IMR-90 (cell line): ENCODE results near the gene ARPC5. TPM values are rescaled to one million over a fixed set of nuclear protein-coding genes. Genes with fewer than 3 reads are reported as not detected.

ENCODE experiments used
- ATAC-seq: fragments of 200-7000 bp; cut with Tn5 transposase; 2 replicates; pipeline ENCODE4 v1.9.1; 2020; ENCODE audit warnings: low read depth, mild to moderate bottlenecking, moderate library complexity
- BruUV-seq: library from RNA; stranded (reverse); fragments of 400-500 nt; replicated peaks from 2 replicates; lab custom pipeline; 2021; lab: Mats Ljungman, UMichigan
- CTCF ChIA-PET: fragments of 300-600 bp; formaldehyde crosslinking; extraction: SDS; loops from one replicate; lab custom pipeline; 2021; ENCODE audit warnings: antibody characterized with exemption; lab: Yijun Ruan, JAX
- POLR2A ChIA-PET: fragments of 300-600 bp; sonication (Branson Sonifier 250); formaldehyde crosslinking; loops from one replicate; lab custom pipeline; 2022; ENCODE audit warnings: antibody characterized with exemption; ENCODE audit not compliant: unreplicated experiment; lab: Charles Lee
- DNase-seq: peaks from one replicate; pipeline ENCODE4 v3.0.0; 2013
- H2AFZ ChIP-seq: replicated peaks from 2 replicates; pipeline ENCODE3; 2013; ENCODE audit warnings: low read length, mild to moderate bottlenecking; ENCODE audit not compliant: poor library complexity
- H2AK5ac ChIP-seq: 2 replicates; pipeline ENCODE4 v1.6.1; 2013; ENCODE audit warnings: low read depth, low read length, inconsistent platforms
- H2AK9ac ChIP-seq: replicated peaks from 2 replicates; pipeline ENCODE3; 2013; ENCODE audit warnings: mild to moderate bottlenecking, low read depth, low read length, moderate library complexity; ENCODE audit not compliant: poor library complexity
- H2BK120ac ChIP-seq: 2 replicates; pipeline ENCODE4 v1.6.1; 2013; ENCODE audit warnings: low read depth, low read length, inconsistent platforms
- H2BK15ac ChIP-seq: 3 replicates; pipeline ENCODE4 v1.6.1; 2013; ENCODE audit warnings: low read depth, low read length, inconsistent platforms
- H2BK20ac ChIP-seq: 2 replicates; pipeline ENCODE4 v1.6.1; 2013; ENCODE audit warnings: low read depth, mild to moderate bottlenecking, inconsistent platforms, low read length, moderate library complexity
- H2BK5ac ChIP-seq: 2 replicates; pipeline ENCODE4 v1.6.1; 2013; ENCODE audit warnings: mild to moderate bottlenecking, low read depth, low read length, inconsistent platforms; ENCODE audit not compliant: poor library complexity, severe bottlenecking
- H3K14ac ChIP-seq: replicated peaks from 2 replicates; pipeline ENCODE4 v1.6.1; 2013; ENCODE audit warnings: low read depth, low read length, inconsistent platforms
- H3K18ac ChIP-seq: 2 replicates; pipeline ENCODE4 v1.6.1; 2013; ENCODE audit warnings: low read depth, low read length, control low read depth
- H3K23ac ChIP-seq: 2 replicates; pipeline ENCODE4 v1.6.1; 2013; ENCODE audit warnings: low read depth, low read length, inconsistent platforms
- H3K27ac ChIP-seq: 2 replicates; pipeline ENCODE4 v1.5.1; 2013; ENCODE audit warnings: mild to moderate bottlenecking, control low read depth, low read length; ENCODE audit not compliant: insufficient read depth
- H3K27me3 ChIP-seq: 2 replicates; pipeline ENCODE4 v1.6.1; 2013; ENCODE audit warnings: low read length; ENCODE audit not compliant: control insufficient read depth, insufficient read depth
- H3K36me3 ChIP-seq: 2 replicates; pipeline ENCODE4 v1.6.1; 2013; ENCODE audit warnings: low read length, mixed read lengths; ENCODE audit not compliant: control insufficient read depth, insufficient read depth
- H3K4ac ChIP-seq: 2 replicates; pipeline ENCODE4 v1.6.1; 2013; ENCODE audit warnings: low read depth, low read length, inconsistent platforms
- H3K4me1 ChIP-seq: 2 replicates; pipeline ENCODE4 v1.6.1; 2013; ENCODE audit warnings: low read length, mixed read lengths; ENCODE audit not compliant: control insufficient read depth, insufficient read depth
- H3K4me2 ChIP-seq: 2 replicates; pipeline ENCODE4 v1.6.1; 2013; ENCODE audit warnings: low read depth, mild to moderate bottlenecking, control low read depth, low read length, moderate library complexity
- H3K4me3 ChIP-seq: 2 replicates; pipeline ENCODE4 v1.5.1; 2013; ENCODE audit warnings: low read depth, mild to moderate bottlenecking, control low read depth, low read length, moderate library complexity; ENCODE audit not compliant: insufficient read depth
- H3K56ac ChIP-seq: 2 replicates; pipeline ENCODE4 v1.6.1; 2013; ENCODE audit warnings: low read length, inconsistent platforms; ENCODE audit not compliant: insufficient read depth; ENCODE audit errors: extremely low read depth
- H3K79me1 ChIP-seq, 2 experiments: 2 replicates each; pipeline ENCODE4 v1.6.1; 2013; ENCODE audit warnings: low read length in 2 of 2, inconsistent platforms in 1 of 2, low read depth in 1 of 2
- H3K9ac ChIP-seq: 2 replicates; pipeline ENCODE4 v1.6.1; 2013; ENCODE audit warnings: low read depth, low read length, control low read depth
- H3K9me1 ChIP-seq: 2 replicates; pipeline ENCODE4 v1.6.1; 2013; ENCODE audit warnings: low read length, inconsistent platforms; ENCODE audit not compliant: insufficient read depth
- H3K9me3 ChIP-seq: 2 replicates; pipeline ENCODE4 v1.6.1; 2013; ENCODE audit warnings: low read length; ENCODE audit not compliant: control insufficient read depth, insufficient read depth
- H4K20me1 ChIP-seq: 2 replicates; pipeline ENCODE4 v1.6.1; 2013; ENCODE audit warnings: low read length, inconsistent platforms; ENCODE audit not compliant: insufficient read depth
- H4K5ac ChIP-seq: 2 replicates; pipeline ENCODE4 v1.6.1; 2013; ENCODE audit warnings: mild to moderate bottlenecking, low read depth, low read length, control low read depth
- H4K8ac ChIP-seq, 2 experiments: 2 replicates each; pipeline ENCODE4 v1.6.1; 2013; ENCODE audit warnings: low read depth in 2 of 2, low read length in 2 of 2, control low read depth in 1 of 2, inconsistent platforms in 1 of 2
- H4K91ac ChIP-seq: 2 replicates; pipeline ENCODE4 v1.6.1; 2013; ENCODE audit warnings: low read depth, low read length, inconsistent platforms; ENCODE audit not compliant: insufficient read depth
- CEBPB ChIP-seq: IDR thresholded peaks from 2 replicates; pipeline ENCODE4 v1.6.1; 2012; ENCODE audit warnings: low read depth, low read length, improper control_type of control experiment
- USF2 ChIP-seq: fragments of 150-350 bp; IDR thresholded peaks from 2 replicates; pipeline ENCODE4 v1.6.1; 2017; ENCODE audit warnings: mild to moderate bottlenecking, antibody characterized with exemption, low read length, low read depth
- WGBS, 2 experiments: methylation state at CpG; one replicate each; pipeline versions ENCODE4 v1.1.5 to v1.1.7; 2013; ENCODE audit warnings: missing lambda C conversion rate in 2 of 2; ENCODE audit not compliant: insufficient read length in 1 of 2; ENCODE audit errors: extremely low coverage in 2 of 2; 5-methylcytosine and 5-hydroxymethylcytosine counted together
- dilution Hi-C: fragments of 300-500 bp; cut with HindIII; formaldehyde crosslinking; loops from one replicate; pipeline ENCODE4 v1.14.3; 2018; ENCODE audit warnings: low sequenced_read_pairs; ENCODE audit not compliant: unreplicated experiment
- in situ Hi-C: fragments of 300-500 bp; cut with MboI; formaldehyde crosslinking; loops from 3 replicates; pipeline ENCODE4 v1.14.3; 2019; ENCODE audit warnings: low sequenced_read_pairs, inconsistent platforms, mixed read lengths
- intact Hi-C: fragments of 100-400 bp; cut with micrococcal nuclease; formaldehyde crosslinking; loops from 2 replicates; pipeline ENCODE4 v1.10.0; 2022
- polyA plus RNA-seq, 3 experiments: library from polyadenylated mRNA; depleted of rRNA; stranded (reverse); fragments of >200 nt; gene quantifications; 2 replicates each; pipeline ENCODE4 v1.2.3, GENCODE V29; 2012; ENCODE audit warnings: low replicate concordance in 1 of 3
- total RNA-seq: library from RNA; depleted of rRNA; stranded (reverse); fragments of >200 nt; gene quantifications from 2 replicates; pipeline ENCODE4 v1.2.3, GENCODE V29; 2012

Gene ARPC5
- total and polyA plus RNA-seq, 2 of the 4 experiments (the other 2 are of a cell fraction), result 132 to 212 TPM

- dilution Hi-C loops, result no loop called here
- H3K27ac ChIP-seq, result peak overlapping the region; percentile 98; the same call in 1 of the 2 replicates
- no peak overlapping the region for H2AK5ac ChIP-seq
- no TSS peak for BruUV-seq
- H3K9me3 ChIP-seq, result no peaks in the 10 kb centered on the region
- POLR2A ChIA-PET, result interaction anchor here (0.7 kb wide), 1 partner anchor 281 kb away, joined by 3 read pairs; no protein-coding TSS in a partner anchor
- in situ Hi-C loops, result no loop called here
- H2BK20ac ChIP-seq, result no peak overlapping the region
- no peak overlapping the region for H4K5ac ChIP-seq
- H3K4me2 ChIP-seq, result peak overlapping the region; percentile 99
- H3K23ac ChIP-seq, result no peak overlapping the region; the same call in 1 of the 2 replicates
- no peaks in the 10 kb centered on the region for H3K27me3 ChIP-seq
- H3K18ac ChIP-seq, result 0 out of 2 replicates have a peak overlapping the region, but pooled peaks have one; percentile 66
- TF ChIP-seq USF2 (no peak), CEBPB (peak; percentile 98)
- peaks cover 17 to 38% of the 10 kb centered on the region in 2 experiments for H3K79me1 ChIP-seq
- no peak for ATAC-seq
- intact Hi-C loops, result loop anchor here (5.0 to 10.0 kb wide), 3 partner anchors 423 to 753 kb away; partner anchors contain the start of genes C1orf21 and TSEN15
- no peak overlapping the region for H3K14ac ChIP-seq
- peak overlapping the region; percentile 57; the same call in 1 of the 2 replicates for H2BK120ac ChIP-seq
- peak overlapping the region; percentile 96 for H3K9ac ChIP-seq
- CTCF ChIA-PET, result interaction anchor here (0.6 to 0.7 kb wide), 2 partner anchors 70 to 284 kb away, joined by 3 read pairs; no protein-coding TSS in a partner anchor
- WGBS, 2 experiments, result no CpG with 5 or more reads among the region's 2 CpGs
- H3K4ac ChIP-seq, result peak overlapping the region; percentile 60; the same call in 1 of the 2 replicates
- H2AK9ac ChIP-seq, result no peak overlapping the region
- peaks cover 7% of the 10 kb centered on the region; the same call in 1 of the 2 replicates for H3K9me1 ChIP-seq
- H4K91ac ChIP-seq, result no peak overlapping the region
- H3K4me3 ChIP-seq, result peak overlapping the region; percentile 85
- peaks cover 8% of the 10 kb centered on the region for H3K4me1 ChIP-seq
- DNase-seq, result peak; percentile 79
- no peak overlapping the region for H2BK15ac ChIP-seq
- H2AFZ ChIP-seq, result no peak overlapping the region
- H4K8ac ChIP-seq, result peak overlapping the region; percentile 75 to 76; a peak in 2 of 4 replicates
- H3K56ac ChIP-seq, result peak overlapping the region; percentile 76
- H2BK5ac ChIP-seq, result peak overlapping the region; percentile 93
- peaks cover 24% of the 10 kb centered on the region; the same call in 1 of the 2 replicates for H4K20me1 ChIP-seq
- H3K36me3 ChIP-seq, result peaks cover 20% of the 10 kb centered on the region
These were observed 3.5 kb downstream of the ARPC5 start for GRCh38 chr1:183632114-183632513.
